GM18507 (cell line): ENCODE measurements around the gene FMN1.

ENCODE experiments used
- DNase-seq: peaks from one replicate; pipeline ENCODE4 v3.0.0; 2011; ENCODE audit warnings: low read depth; ENCODE audit not compliant: insufficient read length; ENCODE audit errors: extremely low spot score
- FAIRE-seq: peaks from 2 replicates; lab custom pipeline; 2011; peaks lifted over from hg19 to GRCh38; lab: Jason Lieb, UNC

The FMN1 gene

GRCh38 chr15:33031324-33031821, 163.1 kb downstream of the FMN1 start:
- FAIRE-seq = no peak

GRCh38 chr15:33030315-33030714, 164.2 kb downstream of the FMN1 start:
- FAIRE-seq (no peak), DNase-seq (no peak)

More at GRCh38 chr15:33031324-33031821, 163.1 kb downstream of the FMN1 start:
- DNase-seq = no peak

- DNase-seq (no peak), FAIRE-seq (no peak)
Measured at GRCh38 chr15:33029109-33029652, 165.3 kb downstream of the FMN1 start.

GRCh38 chr15:33028495-33028894, 166.0 kb downstream of the FMN1 start:
- FAIRE-seq (no peak), DNase-seq (no peak)

GRCh38 chr15:33027306-33028035, 167.0 kb downstream of the FMN1 start:
- DNase-seq (no peak), FAIRE-seq (no peak)

GRCh38 chr15:33026614-33027013, 167.9 kb downstream of the FMN1 start:
- FAIRE-seq (no peak), DNase-seq (no peak)

GRCh38 chr15:33022629-33023028, 171.9 kb downstream of the FMN1 start:
- no peak for DNase-seq
- no peak for FAIRE-seq

- FAIRE-seq = peak; percentile 71
Measured at GRCh38 chr15:33021806-33022389, 172.6 kb downstream of the FMN1 start.

GRCh38 chr15:33019354-33019981, 175.0 kb downstream of the FMN1 start:
- DNase-seq (no peak), FAIRE-seq (no peak)

More at GRCh38 chr15:33021806-33022389, 172.6 kb downstream of the FMN1 start:
- peak; percentile 30 for DNase-seq

GRCh38 chr15:33016405-33017024, 178.0 kb downstream of the FMN1 start:
- FAIRE-seq (no peak), DNase-seq (no peak)

- DNase-seq (no peak), FAIRE-seq (no peak)
Measured at GRCh38 chr15:33014586-33014985, 179.9 kb downstream of the FMN1 start.

GRCh38 chr15:33013827-33014445, 180.6 kb downstream of the FMN1 start:
- DNase-seq (no peak), FAIRE-seq (no peak)

GRCh38 chr15:33011976-33012375, 182.5 kb downstream of the FMN1 start:
- DNase-seq = no peak
- FAIRE-seq = no peak

- DNase-seq = no peak
- no peak for FAIRE-seq
Measured at GRCh38 chr15:33009603-33010002, 184.9 kb downstream of the FMN1 start.

- FAIRE-seq (no peak), DNase-seq (no peak)
Measured at GRCh38 chr15:33009026-33009425, 185.5 kb downstream of the FMN1 start.

GRCh38 chr15:33008284-33008995, 186.1 kb downstream of the FMN1 start:
- DNase-seq = no peak
- FAIRE-seq = no peak

- DNase-seq (no peak), FAIRE-seq (no peak)
Measured at GRCh38 chr15:33007303-33007855, 187.1 kb downstream of the FMN1 start.

GRCh38 chr15:33005582-33005981, 188.9 kb downstream of the FMN1 start:
- peak; percentile 33 for FAIRE-seq
- DNase-seq = no peak

- DNase-seq = no peak
- no peak for FAIRE-seq
Measured at GRCh38 chr15:33001926-33002325, 192.6 kb downstream of the FMN1 start.
